GM18499 (cell line): ENCODE results near the gene SLC25A23.
"Not testable (repeated sequence)": the region's sequence is repeated elsewhere in the genome, so short reads cannot be mapped to it uniquely, and the experiment has no call there.

Source experiments
- ATAC-seq: cut with Tn5 transposase; IDR thresholded peaks from one replicate; pipeline ENCODE4 v1.9.1; 2021; ENCODE audit warnings: moderate number of reproducible peaks; ENCODE audit not compliant: insufficient read depth, unreplicated experiment

SLC25A23 gene

DNA sequence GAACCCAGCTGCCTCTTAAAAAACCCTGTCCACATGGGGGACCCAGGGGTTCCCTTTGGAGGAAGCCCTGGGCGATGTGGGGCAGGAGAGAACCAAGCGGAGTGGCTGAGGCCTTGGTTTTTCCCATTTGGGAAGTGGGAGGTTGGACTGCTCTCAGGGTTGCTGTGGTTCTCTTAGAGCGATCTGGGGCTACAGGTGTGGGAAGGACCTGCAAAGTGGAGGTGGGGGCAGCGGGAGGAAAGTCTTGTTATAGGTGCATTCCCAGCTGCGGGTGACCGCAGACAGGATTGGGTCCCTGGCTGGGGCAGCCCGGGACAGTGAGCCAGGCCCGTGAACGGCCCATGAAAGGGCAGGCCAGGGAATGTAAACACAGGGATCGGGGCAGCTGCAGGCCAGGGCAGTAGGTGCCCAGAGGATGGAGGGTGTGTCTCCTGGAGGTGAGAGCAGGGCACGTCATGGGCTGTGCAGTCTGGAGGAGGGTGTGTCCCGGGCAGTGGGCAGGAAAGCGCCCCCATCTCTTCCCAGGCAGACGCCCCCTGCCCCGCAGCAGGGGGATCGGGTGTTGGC lies 814 bp downstream of the SLC25A23 start:
- ATAC-seq: no peak

- no peak for ATAC-seq
Measured at GRCh38 chr19:6457958-6458694, 1.5 kb downstream of the SLC25A23 start.

GRCh38 chr19:6455924-6456323 lies 3.7 kb downstream of the SLC25A23 start:
- no peak for ATAC-seq

- ATAC-seq: no peak
Measured at GRCh38 chr19:6453951-6454565, 5.5 kb downstream of the SLC25A23 start.

GRCh38 chr19:6452899-6453298 lies 6.7 kb downstream of the SLC25A23 start:
- ATAC-seq: no peak

DNA sequence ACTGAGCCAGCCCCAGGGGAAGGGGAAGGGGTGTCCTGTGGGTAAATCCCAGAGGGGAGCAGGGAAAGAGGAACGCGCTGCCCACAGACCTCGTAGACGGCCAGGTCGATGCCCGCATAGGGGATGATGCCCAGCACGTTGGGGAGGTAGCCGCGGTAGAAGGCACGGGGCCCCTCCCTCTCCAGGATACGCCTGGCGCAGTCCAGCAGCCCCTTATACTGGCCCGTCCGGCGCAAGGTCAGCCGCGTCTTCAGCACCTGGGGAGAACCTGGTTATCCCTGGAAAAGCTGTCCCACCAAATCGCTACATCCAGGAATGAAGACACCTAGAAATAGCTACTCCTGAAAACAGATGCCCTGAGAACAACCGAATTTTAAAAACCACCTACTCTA lies 7.4 kb downstream of the SLC25A23 start:
- ATAC-seq: no peak

DNA sequence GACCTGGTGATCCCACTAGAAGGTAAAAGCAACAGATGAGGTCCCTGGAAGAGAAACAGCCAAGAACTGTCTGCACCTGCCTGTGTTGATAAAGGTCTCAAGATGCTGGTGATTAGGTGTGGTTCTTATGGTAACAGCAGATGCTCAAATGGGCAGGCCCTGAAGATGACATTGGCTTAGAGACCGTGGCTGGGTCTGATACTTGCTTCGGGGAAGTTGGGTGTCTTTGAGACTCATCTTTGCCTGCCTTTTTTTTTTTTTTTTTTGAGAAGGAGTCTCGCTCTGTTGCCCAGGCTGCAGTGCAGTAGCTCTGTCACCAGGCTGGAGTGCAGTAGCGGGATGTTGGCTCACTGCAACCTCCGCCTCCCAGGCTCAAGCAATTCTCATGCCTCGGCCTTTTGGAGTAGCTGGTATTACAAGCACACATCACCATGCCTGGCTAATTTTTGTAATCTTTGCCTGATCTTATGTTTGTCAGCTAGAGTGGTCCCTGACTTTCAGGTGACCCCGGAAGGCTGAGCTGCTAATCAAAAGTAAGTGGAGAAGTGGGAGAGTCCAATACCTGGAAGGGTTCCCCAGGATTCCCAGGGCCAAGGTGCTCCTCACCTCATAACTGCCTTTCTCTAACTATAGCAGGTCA lies 7.9 kb downstream of the SLC25A23 start:
- no peak for ATAC-seq

DNA sequence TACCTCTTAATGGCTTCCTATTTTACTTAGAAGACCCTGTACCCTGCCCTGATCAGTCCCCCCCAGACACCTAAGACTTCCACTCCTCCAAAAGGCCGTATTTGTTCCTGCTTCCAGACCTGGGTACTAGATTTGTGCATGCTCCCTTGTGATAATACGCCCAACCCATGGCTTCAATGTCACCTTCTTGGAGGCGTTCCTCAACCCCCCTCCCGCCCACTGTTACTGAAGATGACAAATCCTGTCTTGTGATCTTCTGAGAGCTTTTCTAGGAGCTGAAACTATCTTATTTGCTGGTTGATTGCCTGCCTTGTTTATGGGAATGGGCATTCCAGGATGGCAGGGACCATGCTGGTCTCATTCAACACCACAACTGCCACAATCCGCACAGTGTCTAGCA lies 9.4 kb downstream of the SLC25A23 start:
- no peak for ATAC-seq

DNA sequence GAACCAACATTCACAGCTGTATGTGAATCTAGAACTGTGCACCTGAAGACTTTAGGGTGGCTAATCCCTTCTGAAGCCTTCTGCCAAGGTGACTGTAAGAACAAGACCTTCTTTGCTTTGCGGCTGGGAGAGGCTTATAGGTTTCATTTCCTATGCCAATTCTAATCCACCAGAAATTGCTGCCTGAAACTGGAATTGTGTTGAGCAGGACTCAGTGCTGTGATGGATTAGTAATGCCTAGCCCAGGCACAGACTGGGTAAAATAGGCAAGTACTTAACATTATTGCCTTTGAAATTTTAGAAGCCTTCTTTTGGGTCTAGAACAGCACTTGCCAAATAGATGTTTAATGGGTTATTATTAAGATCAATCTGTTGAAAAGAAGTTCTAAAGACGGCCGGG lies 11.5 kb downstream of the SLC25A23 start:
- ATAC-seq: no peak

- no peak for ATAC-seq
Measured at GRCh38 chr19:6446452-6446851, 13.1 kb downstream of the SLC25A23 start.

GRCh38 chr19:6443986-6444385 lies 15.6 kb downstream of the SLC25A23 start:
- ATAC-seq: no peak

DNA sequence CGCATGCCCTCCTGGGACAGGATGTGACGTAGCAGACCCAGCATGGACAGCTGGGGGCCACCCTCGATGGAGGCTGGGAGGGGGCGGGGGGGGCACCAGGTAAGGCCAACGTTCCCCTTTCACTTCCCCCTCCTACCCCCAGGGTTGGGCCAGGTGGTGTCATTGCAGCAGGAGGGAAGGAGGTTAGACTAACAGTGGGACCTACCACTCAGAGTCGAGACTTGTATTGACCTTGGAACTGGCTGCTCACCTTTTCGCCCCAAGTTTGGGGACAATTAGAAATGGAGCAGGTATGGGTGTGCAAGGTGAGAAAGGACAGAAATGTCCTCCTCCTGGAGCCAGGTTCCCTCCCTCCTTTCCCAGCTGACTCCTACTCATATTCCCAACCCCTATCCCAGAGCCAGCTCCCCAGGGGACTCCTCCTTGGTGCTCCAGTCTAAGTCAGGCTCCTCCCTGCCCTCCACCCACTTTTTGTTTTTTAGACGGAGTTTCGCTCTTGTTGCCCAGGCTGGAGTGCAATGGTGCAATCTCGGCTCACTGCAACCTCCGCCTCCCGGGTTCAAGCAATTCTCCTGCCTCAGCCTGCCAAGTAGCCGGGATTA lies 17.4 kb downstream of the SLC25A23 start:
- no peak for ATAC-seq

GRCh38 chr19:6440905-6441304 lies 18.7 kb downstream of the SLC25A23 start:
- no peak for ATAC-seq

- ATAC-seq: no peak
Measured at GRCh38 chr19:6439743-6440142, 19.8 kb downstream of the SLC25A23 start.

- ATAC-seq: no peak
Measured at GRCh38 chr19:6433663-6434062, 25.9 kb downstream of the SLC25A23 start, which contains the start of gene SLC25A41. TSS of gene SLC25A41 (minus strand) at chr19:6433763. CDS start at chr19:6433693, 70 bp downstream.

GRCh38 chr19:6433165-6433564 lies 26.4 kb downstream of the SLC25A23 start:
- ATAC-seq: no peak

- no peak for ATAC-seq
Measured at GRCh38 chr19:6431891-6432290, 27.7 kb downstream of the SLC25A23 start.

DNA sequence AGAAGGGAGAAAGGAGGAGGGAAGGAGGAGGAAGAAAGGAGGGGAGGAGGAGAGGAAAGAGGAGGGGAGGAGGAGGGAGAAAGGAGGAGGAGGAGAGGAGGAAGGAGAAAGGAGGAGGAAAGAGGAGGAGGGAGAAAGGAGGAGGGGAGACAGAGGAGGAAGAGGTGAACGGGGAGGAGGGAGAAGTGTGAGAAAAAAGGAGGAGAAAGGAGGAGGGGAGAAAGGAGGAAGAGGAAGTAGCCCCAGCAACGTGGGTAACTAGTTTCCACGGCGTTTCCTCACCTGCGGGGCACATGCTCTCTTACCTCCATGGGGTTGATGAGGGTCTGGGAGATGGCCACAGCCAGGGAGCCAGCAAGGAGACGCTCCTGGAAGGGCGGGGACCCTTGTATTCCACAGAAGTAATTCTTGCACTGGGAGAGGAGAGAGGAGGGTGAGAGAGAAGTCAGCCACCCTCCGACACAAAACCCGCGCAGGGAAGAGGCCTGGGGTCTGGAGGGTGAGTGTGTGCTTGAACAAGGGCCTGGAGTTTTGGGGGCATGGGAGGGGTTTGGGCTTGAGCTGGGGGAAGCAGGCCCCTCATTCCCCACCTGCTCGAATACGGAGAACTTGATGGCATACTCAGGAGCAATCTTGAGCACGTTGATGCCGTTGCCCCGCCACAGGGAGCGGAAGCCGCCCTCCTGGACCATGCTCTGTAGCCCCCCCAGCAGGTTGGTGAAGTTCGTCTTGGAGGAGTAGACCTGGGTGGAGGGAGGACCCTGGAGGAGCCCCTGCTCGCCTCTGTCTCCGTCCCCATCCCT lies 30.0 kb downstream of the SLC25A23 start:
- ATAC-seq: no peak

DNA sequence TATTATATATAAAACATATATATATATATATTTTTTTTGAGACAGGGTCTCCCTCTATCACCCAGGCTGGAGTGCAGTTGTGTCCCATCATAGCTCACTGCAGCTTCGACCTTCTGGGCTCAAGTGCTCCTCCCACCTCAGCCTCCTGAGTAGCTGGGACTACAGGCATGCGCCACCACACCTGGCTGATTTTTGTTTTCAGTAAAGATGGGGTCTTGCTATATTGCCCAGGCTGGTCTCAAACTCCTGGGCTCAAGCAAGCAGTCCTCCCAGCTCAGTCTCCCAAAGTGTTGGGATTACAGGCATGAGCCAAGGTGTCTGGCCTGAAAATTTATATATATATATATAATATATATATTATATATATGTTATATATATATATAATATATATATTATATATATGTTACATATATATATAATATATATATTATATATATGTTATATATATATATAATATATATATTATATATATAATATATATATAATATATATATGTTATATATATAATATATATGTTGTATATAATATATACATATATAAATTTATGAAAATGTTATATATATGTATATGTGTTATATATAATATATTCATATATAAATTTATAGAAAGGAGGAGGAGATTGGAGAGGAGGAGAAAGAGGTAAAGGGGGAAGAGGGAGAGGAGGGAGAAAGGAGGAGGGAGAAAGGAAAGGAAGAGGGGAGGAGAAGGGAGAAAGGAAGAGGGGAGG lies 30.7 kb downstream of the SLC25A23 start:
- ATAC-seq: not testable (repeated sequence)
